BJ (cell line): ENCODE measurements around the gene RABL2B. TPM values are rescaled to one million over a fixed set of nuclear protein-coding genes. Genes with fewer than 3 reads are reported as not detected.

Experiments used
- CTCF ChIA-PET: fragments of 350-600 bp; formaldehyde crosslinking; extraction: SDS; loops from one replicate; lab custom pipeline; 2021; ENCODE audit warnings: antibody characterized with exemption, inconsistent platforms; lab: Yijun Ruan, JAX
- POLR2A ChIA-PET: fragments of 300-600 bp; sonication (Branson Sonifier 250); formaldehyde crosslinking; extraction: SDS; loops from one replicate; lab custom pipeline; 2021; ENCODE audit warnings: antibody characterized with exemption; lab: Charles Lee
- DNase-seq: peaks from one replicate; pipeline ENCODE4 v3.0.0-alpha.2; 2011; ENCODE audit warnings: low read depth
- H3K27me3 ChIP-seq: 2 replicates; pipeline ENCODE4 v1.6.0; 2011; ENCODE audit warnings: low read length; ENCODE audit not compliant: control insufficient read depth, insufficient read depth
- H3K36me3 ChIP-seq: 2 replicates; pipeline ENCODE4 v1.5.1; 2011; ENCODE audit warnings: low read length; ENCODE audit not compliant: control insufficient read depth, insufficient read depth
- H3K4me3 ChIP-seq: 2 replicates; pipeline ENCODE4 v1.5.1; 2011; ENCODE audit warnings: low read depth, mild to moderate bottlenecking, control low read depth, low read length
- polyA plus RNA-seq: library from polyadenylated mRNA; depleted of rRNA; stranded (reverse); fragments of >200 nt; gene quantifications from 2 replicates; pipeline ENCODE4 v1.2.3, GENCODE V29; 2011
- TF ChIP-seq, protein P1 (sequence below): IDR thresholded peaks from 2 replicates; pipeline ENCODE4 v1.5.1; 2011; ENCODE audit warnings: low read depth, mild to moderate bottlenecking, control low read depth, inconsistent platforms, low read length, moderate library complexity; ENCODE audit not compliant: insufficient read depth

Gene RABL2B
- polyA plus RNA-seq, 1 experiment, result 41.6 TPM

DNA sequence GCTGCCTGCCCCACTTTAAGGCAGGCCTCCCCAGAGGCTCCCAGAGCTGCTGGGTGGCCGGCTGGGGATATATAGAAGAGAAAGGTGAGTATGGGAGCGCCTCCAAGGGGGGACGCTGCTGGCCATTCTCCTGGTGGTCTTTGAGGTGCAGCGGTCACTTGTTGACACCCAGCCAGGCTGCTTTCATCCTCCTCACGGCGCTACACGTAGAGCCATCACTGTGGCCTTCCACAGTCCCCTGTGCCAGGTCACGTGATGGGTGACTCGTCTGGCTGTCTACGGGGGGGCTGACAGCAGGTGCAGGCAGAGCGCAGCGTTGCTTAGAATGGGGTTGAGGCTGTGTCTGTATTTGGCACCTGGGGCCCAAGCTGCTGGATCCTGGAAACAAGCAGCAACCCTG, 43.5 kb downstream of the RABL2B start:
- TF ChIP-seq, protein P1, sequence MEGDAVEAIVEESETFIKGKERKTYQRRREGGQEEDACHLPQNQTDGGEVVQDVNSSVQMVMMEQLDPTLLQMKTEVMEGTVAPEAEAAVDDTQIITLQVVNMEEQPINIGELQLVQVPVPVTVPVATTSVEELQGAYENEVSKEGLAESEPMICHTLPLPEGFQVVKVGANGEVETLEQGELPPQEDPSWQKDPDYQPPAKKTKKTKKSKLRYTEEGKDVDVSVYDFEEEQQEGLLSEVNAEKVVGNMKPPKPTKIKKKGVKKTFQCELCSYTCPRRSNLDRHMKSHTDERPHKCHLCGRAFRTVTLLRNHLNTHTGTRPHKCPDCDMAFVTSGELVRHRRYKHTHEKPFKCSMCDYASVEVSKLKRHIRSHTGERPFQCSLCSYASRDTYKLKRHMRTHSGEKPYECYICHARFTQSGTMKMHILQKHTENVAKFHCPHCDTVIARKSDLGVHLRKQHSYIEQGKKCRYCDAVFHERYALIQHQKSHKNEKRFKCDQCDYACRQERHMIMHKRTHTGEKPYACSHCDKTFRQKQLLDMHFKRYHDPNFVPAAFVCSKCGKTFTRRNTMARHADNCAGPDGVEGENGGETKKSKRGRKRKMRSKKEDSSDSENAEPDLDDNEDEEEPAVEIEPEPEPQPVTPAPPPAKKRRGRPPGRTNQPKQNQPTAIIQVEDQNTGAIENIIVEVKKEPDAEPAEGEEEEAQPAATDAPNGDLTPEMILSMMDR, result no peak
- POLR2A ChIA-PET, result no interaction called here
- CTCF ChIA-PET, result no interaction called here
- DNase-seq, result no peak
- no peak overlapping the region for H3K4me3 ChIP-seq
- H3K36me3 ChIP-seq, result no peaks in the 10 kb centered on the region
- peaks cover 13% of the 10 kb centered on the region for H3K27me3 ChIP-seq

DNA sequence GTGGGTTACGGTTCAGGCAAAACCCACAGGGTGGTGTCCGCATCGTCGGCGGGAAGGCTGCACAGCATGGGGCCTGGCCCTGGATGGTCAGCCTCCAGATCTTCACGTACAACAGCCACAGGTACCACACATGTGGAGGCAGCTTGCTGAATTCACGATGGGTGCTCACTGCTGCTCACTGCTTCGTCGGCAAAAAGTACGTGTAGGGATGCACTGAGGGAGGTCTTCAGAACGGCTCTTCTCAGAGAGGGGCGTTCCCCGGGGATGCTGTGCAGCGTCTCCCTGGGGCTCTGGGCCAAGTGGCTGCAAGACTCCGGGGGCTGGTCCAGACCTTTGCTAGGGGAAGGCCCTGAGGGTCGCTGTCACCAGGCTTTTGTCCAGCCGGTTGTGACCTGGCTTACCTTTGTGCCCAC, 44.2 kb downstream of the RABL2B start:
- no peak for DNase-seq

DNA sequence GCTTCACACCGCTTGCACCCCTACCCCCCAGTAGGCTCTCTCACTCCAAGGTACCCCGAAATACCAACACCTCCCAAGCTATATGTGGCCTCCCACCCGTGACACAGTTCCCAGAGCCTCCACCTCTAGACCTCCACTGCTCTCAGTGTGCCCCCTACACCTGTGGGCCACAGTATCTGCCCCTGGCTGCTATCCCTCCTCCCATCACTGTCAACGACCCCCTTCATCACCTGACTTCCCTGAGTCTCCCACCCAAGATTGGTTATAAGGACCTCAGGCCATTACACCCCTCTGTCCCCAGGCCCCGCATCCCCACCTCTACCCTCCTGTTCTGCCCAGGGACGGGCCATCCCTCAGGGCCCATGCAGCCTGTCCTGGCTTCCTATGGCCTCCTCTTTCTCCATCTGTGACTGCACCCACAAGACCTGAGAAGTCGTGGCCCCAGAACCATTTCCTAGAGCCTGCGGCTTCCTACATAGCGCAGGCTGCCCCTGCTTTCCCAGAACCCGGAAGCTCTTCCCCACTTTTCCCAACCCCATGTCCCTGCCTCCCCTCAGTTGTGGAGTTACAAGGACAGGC, 44.7 kb downstream of the RABL2B start:
- TF ChIP-seq, protein P1, result no peak
- no peak overlapping the region for H3K4me3 ChIP-seq
- CTCF ChIA-PET, result no interaction called here
- peaks cover 15% of the 10 kb centered on the region for H3K27me3 ChIP-seq
- no peak for DNase-seq
- POLR2A ChIA-PET, result no interaction called here
- no peaks in the 10 kb centered on the region for H3K36me3 ChIP-seq

More for the DNA sequence above, 44.2 kb downstream of the RABL2B start:
- H3K27me3 ChIP-seq, result peaks cover 13% of the 10 kb centered on the region
- CTCF ChIA-PET, result no interaction called here
- POLR2A ChIA-PET, result no interaction called here
- no peaks in the 10 kb centered on the region for H3K36me3 ChIP-seq
- no peak overlapping the region for H3K4me3 ChIP-seq
- TF ChIP-seq, protein P1, result no peak

DNA sequence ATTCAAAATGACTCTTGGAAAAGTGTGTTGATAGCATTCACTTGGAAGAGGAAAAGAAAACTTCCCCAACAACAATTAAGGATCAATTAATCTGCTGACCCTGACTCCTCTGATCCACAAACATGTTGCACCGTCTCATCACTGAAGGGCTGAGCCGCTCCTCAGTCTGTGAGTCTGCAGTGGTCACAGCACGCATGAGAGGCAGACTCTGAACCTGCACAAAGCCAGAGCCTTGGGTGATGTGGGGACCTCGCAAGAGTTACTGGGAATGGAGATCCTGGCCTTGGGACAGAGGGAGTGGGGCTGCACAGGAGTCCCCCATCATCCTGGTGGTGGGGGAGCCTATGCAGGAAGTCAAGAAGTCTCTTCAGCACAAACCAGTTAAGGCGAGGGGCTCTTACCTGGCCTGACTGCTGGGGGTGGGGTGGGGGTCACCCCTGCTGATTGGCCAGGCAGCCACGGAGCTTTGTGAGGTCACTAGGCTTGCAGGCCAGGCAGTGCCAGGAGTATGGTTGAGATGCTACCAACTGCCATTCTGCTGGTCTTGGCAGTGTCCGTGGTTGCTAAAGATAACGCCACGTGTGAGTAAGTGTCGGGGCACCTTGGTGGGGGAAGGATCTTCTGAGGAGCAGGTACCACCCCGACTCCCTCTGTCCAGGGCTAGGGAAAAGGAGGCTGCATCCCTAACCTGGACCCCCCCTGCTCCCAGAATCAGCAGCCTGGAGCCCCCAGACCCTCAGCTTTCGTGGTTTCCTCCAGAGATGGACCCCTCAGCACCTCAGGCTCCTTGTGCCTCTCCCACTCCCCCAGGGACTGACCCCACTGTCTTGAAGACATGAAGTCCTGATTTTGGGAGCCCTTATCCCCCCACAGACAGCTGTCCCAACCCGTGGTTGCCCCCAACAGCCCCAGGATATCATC, 45.4 kb downstream of the RABL2B start, which contains the start of gene ACR:
Gene ACR, plus strand, starts transcription at position 477 of the 921 bp plus-strand sequence. Its CDS starts 32 bp downstream, at position 509.
- Histone ChIP-seq H3K36me3 (no peaks in the 10 kb centered on the region), H3K27me3 (peaks cover 15% of the 10 kb centered on the region), H3K4me3 (no peak within 1 kb of the TSS)
- ChIA-PET POLR2A (no interaction called here), CTCF (no interaction called here)
- TF ChIP-seq, protein P1, result no peak
- DNase-seq, result no peak

- H3K27me3 ChIP-seq, result peaks cover 15% of the 10 kb centered on the region
- DNase-seq, result no peak
- H3K36me3 ChIP-seq, result no peaks in the 10 kb centered on the region
- no peak overlapping the region for H3K4me3 ChIP-seq
- ChIA-PET CTCF (no interaction called here), POLR2A (no interaction called here)
- TF ChIP-seq, protein P1, result no peak
Measured at GRCh38 chr22:50735739-50736030, 47.8 kb downstream of the RABL2B start.
